LNCAP (cell line): ENCODE results near the gene KCNH8.

Experiments used
- CTCF ChIP-seq: fragments of 450-650 bp; IDR thresholded peaks from 2 replicates; pipeline ENCODE4 v1.5.1; 2017; ENCODE audit warnings: mild to moderate bottlenecking

The KCNH8 gene

GRCh38 chr3:19231792-19232461, 83.6 kb downstream of the KCNH8 start:
- TF ChIP-seq CTCF, result no peak

GRCh38 chr3:19232566-19232965, 84.3 kb downstream of the KCNH8 start:
- TF ChIP-seq CTCF, result no peak

- TF ChIP-seq CTCF, result no peak
These were observed 99.8 kb downstream of the KCNH8 start for GRCh38 chr3:19248143-19248542.

GRCh38 chr3:19248767-19249166, 100.5 kb downstream of the KCNH8 start:
- TF ChIP-seq CTCF, result no peak

- TF ChIP-seq CTCF, result no peak
These were observed 102.8 kb downstream of the KCNH8 start for GRCh38 chr3:19250959-19251610.

GRCh38 chr3:19254189-19254588, 105.9 kb downstream of the KCNH8 start:
- no peak for TF ChIP-seq CTCF

- no peak for TF ChIP-seq CTCF
These were observed 106.6 kb downstream of the KCNH8 start for GRCh38 chr3:19254784-19255338.
